ENCODE measurements around the gene ERBB4.

GRCh38 chr2:211494085-211494484 lies 1044.5 kb downstream of the ERBB4 start:
- TF ChIP-seq CTCF (IDR thresholded peaks at IDR 0.05) (no peak), EP300 (IDR thresholded peaks at IDR 0.05; ENCODE audit: low read depth) (no peak), POLR2A (IDR thresholded peaks at IDR 0.05) (no peak), POLR2AphosphoS5 (IDR thresholded peaks at IDR 0.05) (no peak)

All from transverse colon (tissue), 4 donors.